ENCODE results near the gene TMEM41B. TPM values are rescaled to one million over a fixed set of nuclear protein-coding genes. Genes with fewer than 3 reads are reported as not detected.
A peak's percentile ranks its signal among the peaks of the same experiment; 100 is the strongest.

Gene TMEM41B
- total and polyA plus RNA-seq, 2 of the 8 experiments (the other 6 are each of a cell fraction or from before 2014, with no cell fraction given): 24.3 to 50.1 TPM

- Histone ChIP-seq H2AK5ac (ENCODE audit: low read depth, low read length) (no peak overlapping the region), H4K8ac (ENCODE audit: extremely low read depth, insufficient read depth, low read length) (no peak overlapping the region), H3K9ac (replicated peaks in 1 of 4; ENCODE audit: extremely low read depth in 1 of 4, low read depth in 3 of 4, low read length in 3 of 4) (no peak overlapping the region), H2BK120ac (replicated peaks; ENCODE audit: low read depth, low read length) (no peak overlapping the region), H2BK20ac (ENCODE audit: low read length) (no peak overlapping the region), H3K4ac (replicated peaks; ENCODE audit: insufficient read length, low read depth, low read length) (no peak overlapping the region), H3K18ac (ENCODE audit: extremely low read depth, low read length) (no peak overlapping the region), H3K14ac (ENCODE audit: insufficient read length) (no peak overlapping the region), H4K5ac (ENCODE audit: insufficient read length, low read depth, low read length) (no peak overlapping the region), H3K79me2 (ENCODE audit: control insufficient read depth in 1 of 2, insufficient read depth in 2 of 2, low read length in 2 of 2) (no peaks in the 10 kb centered on the region), H4K91ac (replicated peaks; ENCODE audit: insufficient read length, low read length) (no peak overlapping the region), H3K4me1 (replicated peaks in 1 of 4; ENCODE audit: control insufficient read depth in 3 of 4, insufficient read depth in 4 of 4, low read length in 3 of 4) (no peaks in the 10 kb centered on the region), H2AFZ (ENCODE audit: low read length) (no peak overlapping the region), H3K23me2 (ENCODE audit: low read depth, low read length) (no peaks in the 10 kb centered on the region), H3K79me1 (ENCODE audit: low read depth, low read length) (no peaks in the 10 kb centered on the region), H3K36me3 (ENCODE audit: control insufficient read depth in 2 of 4, insufficient read depth in 4 of 4, low read length in 3 of 4) (peaks cover 0 to 30% (median 4%) of the 10 kb centered on the region in 4 experiments; a peak in 5 of 8 replicates), H3K4me2 (ENCODE audit: insufficient read depth in 1 of 2, low read depth in 2 of 2, low read length in 2 of 2) (no peak overlapping the region), H3K27ac (ENCODE audit: low read depth, low read length) (no peak overlapping the region), H3K9me3 (ENCODE audit: insufficient read depth in 2 of 2, low read depth in 1 of 2, low read length in 1 of 2) (no peaks in the 10 kb centered on the region), H2BK5ac (ENCODE audit: low read depth, low read length) (no peak overlapping the region), H3K27me3 (replicated peaks in 1 of 4; ENCODE audit: control insufficient read depth in 3 of 4, extremely low read depth in 1 of 4, insufficient read depth in 3 of 4, low read length in 3 of 4) (no peaks in the 10 kb centered on the region), H2BK12ac (ENCODE audit: low read depth, low read length) (no peak overlapping the region), H3K23ac (ENCODE audit: insufficient read length) (no peak overlapping the region), H2BK15ac (ENCODE audit: low read length) (no peak overlapping the region), H3K56ac (replicated peaks; ENCODE audit: insufficient read length, low read depth, low read length) (no peak overlapping the region), H4K20me1 (replicated peaks in 1 of 2; ENCODE audit: control insufficient read depth in 1 of 2, insufficient read depth in 2 of 2, low read length in 2 of 2) (peaks cover 2 to 4% of the 10 kb centered on the region in 2 experiments), H3K4me3 (ENCODE audit: extremely low read depth in 1 of 4, insufficient read depth in 2 of 4, low read depth in 3 of 4, low read length in 4 of 4) (no peak overlapping the region)
- no peak for TF ChIP-seq GABPA (IDR thresholded peaks at IDR 0.05; ENCODE audit: borderline replicate concordance, insufficient read depth, low read length)
- TF ChIP-seq ZNF274 (IDR thresholded peaks at IDR 0.05; ENCODE audit: borderline replicate concordance, extremely low read depth, low read length): no peak
- no peak for TF ChIP-seq CEBPB (IDR thresholded peaks at IDR 0.05; ENCODE audit: low read depth, low read length)
- DNase-seq (ENCODE audit: low read depth in 1 of 2, low spot score in 2 of 2) (peak in 1 of 2 experiments; percentile 16), FAIRE-seq (no peak)
- CTCF ChIA-PET (ENCODE audit: partially characterized antibody): interaction anchor here (0.6 kb wide), 1 partner anchor 65 kb away, joined by 3 read pairs; no protein-coding TSS in a partner anchor
- 94% methylated on average over 12 of the region's 14 CpGs; no CpG with 5 or more reads in 1 of the 2 experiments for WGBS, 2 experiments (ENCODE audit: extremely low coverage in 1 of 2, insufficient coverage in 1 of 2, insufficient read length in 1 of 2, insufficient replicate concordance in 2 of 2, low coverage in 1 of 2, low lambda C conversion rate in 2 of 2, missing lambda C conversion rate in 1 of 2)
- POLR2A ChIA-PET (ENCODE audit: partially characterized antibody): interaction anchor here (1.3 kb wide), 1 partner anchor 13 kb away, joined by 4 read pairs; no protein-coding TSS in a partner anchor
Observed at GRCh38 chr11:9285850-9286587, 28.4 kb downstream of the TMEM41B start.

Data from H1 (cell line).